Uterus (tissue), 4 donors: ENCODE results near the gene TMEM167B. TPM values are rescaled to one million over a fixed set of nuclear protein-coding genes. Genes with fewer than 3 reads are reported as not detected.

Experiments used
- DNase-seq, 2 donors: peaks; one replicate each; pipeline ENCODE4 v3.0.0-alpha.2; 2019 to 2020
- H3K27ac ChIP-seq, 2 donors: fragments of 200-600 bp; sonication (generic); 1 replicate in 1 of 2; 2 replicates in 1 of 2; pipeline ENCODE4 v1.5.1; 2016 to 2018
- H3K27me3 ChIP-seq, 2 donors: fragments of 200-600 bp; sonication (generic); one replicate each; pipeline ENCODE4 v1.5.1; 2018 to 2019; ENCODE audit warnings: control low read depth in 1 of 2
- H3K36me3 ChIP-seq, 2 donors: fragments of 200-600 bp; sonication (generic); one replicate each; pipeline ENCODE4 v1.5.1; 2019; ENCODE audit warnings: control low read depth in 1 of 2
- H3K4me1 ChIP-seq, 2 donors: fragments of 200-600 bp; sonication (generic); one replicate each; pipeline ENCODE4 v1.5.1; 2018 to 2019; ENCODE audit warnings: control low read depth in 1 of 2
- H3K4me3 ChIP-seq, 2 donors: fragments of 200-600 bp; sonication (generic); 1 replicate in 1 of 2; 2 replicates in 1 of 2; pipeline ENCODE4 v1.5.1; 2018 to 2019; ENCODE audit warnings: mild to moderate bottlenecking in 1 of 2
- H3K9me3 ChIP-seq, 2 donors: fragments of 200-600 bp; sonication (generic); one replicate each; pipeline ENCODE4 v1.5.1; 2019; ENCODE audit warnings: control low read depth in 1 of 2
- CTCF ChIP-seq, 4 experiments: fragments of 200-600 bp in 2 of 4; fragments of 450-650 bp in 2 of 4; sonication (generic) in 2 of 4; IDR thresholded peaks; one replicate each; pipeline ENCODE4 v1.5.1; 2016 to 2019; ENCODE audit warnings: antibody characterized with exemption in 4 of 4, mild to moderate bottlenecking in 2 of 4, moderate library complexity in 1 of 4
- POLR2A ChIP-seq, 2 donors: fragments of 450-650 bp; IDR thresholded peaks; one replicate each; pipeline ENCODE4 v1.6.1; 2016; ENCODE audit warnings: antibody characterized with exemption in 2 of 2, mild to moderate bottlenecking in 1 of 2, moderate library complexity in 1 of 2
- intact Hi-C: fragments of 100-400 bp; cut with DNase I; formaldehyde crosslinking; loops from one replicate; pipeline ENCODE4 v1.15.1; 2023; ENCODE audit warnings: low total_unique reads
- total RNA-seq, 4 donors: library from RNA; depleted of rRNA in 3 of 4; stranded (reverse); fragments of >200 nt in 3 of 4; gene quantifications; one replicate each; pipeline versions ENCODE4 v1.1.0 to v1.2.4, GENCODE V29; 2014 to 2023
- donor health status: DM: yes; HTN: yes; CAD: no.

The TMEM167B gene
- total RNA-seq, 4 donors from 2014 or later, result 10.2 to 56.2 (median 36.4) TPM

GRCh38 chr1:109131059-109131458 lies 40.5 kb downstream of the TMEM167B start:
- H3K4me3 ChIP-seq, result no peak overlapping the region
- no peaks in the 10 kb centered on the region for H3K36me3 ChIP-seq
- intact Hi-C loops, result no loop called here
- H3K9me3 ChIP-seq, result no peaks in the 10 kb centered on the region
- H3K4me1 ChIP-seq, result no peaks in the 10 kb centered on the region
- no peak for DNase-seq
- no peak for TF ChIP-seq POLR2A (IDR thresholded peaks at IDR 0.05)
- no peak for TF ChIP-seq CTCF (IDR thresholded peaks at IDR 0.05)
- H3K27ac ChIP-seq, result no peak overlapping the region
- H3K27me3 ChIP-seq, result no peaks in the 10 kb centered on the region

- TF ChIP-seq POLR2A (IDR thresholded peaks at IDR 0.05), result no peak
- no peak for TF ChIP-seq CTCF (IDR thresholded peaks at IDR 0.05)
- intact Hi-C loops, result no loop called here
- Histone ChIP-seq H3K27me3 (no peaks in the 10 kb centered on the region), H3K4me1 (no peaks in the 10 kb centered on the region), H3K4me3 (no peak overlapping the region), H3K9me3 (no peaks in the 10 kb centered on the region), H3K36me3 (no peaks in the 10 kb centered on the region), H3K27ac (no peak overlapping the region)
- DNase-seq, result no peak
Measured at GRCh38 chr1:109131800-109132199, 41.2 kb downstream of the TMEM167B start.

- Histone ChIP-seq H3K4me1 (no peaks in the 10 kb centered on the region), H3K27me3 (no peaks in the 10 kb centered on the region), H3K4me3 (no peak overlapping the region), H3K27ac (no peak overlapping the region), H3K9me3 (no peaks in the 10 kb centered on the region), H3K36me3 (no peaks in the 10 kb centered on the region)
- DNase-seq, result no peak
- intact Hi-C loops, result no loop called here
- TF ChIP-seq CTCF (IDR thresholded peaks at IDR 0.05), result no peak
- TF ChIP-seq POLR2A (IDR thresholded peaks at IDR 0.05), result no peak
Measured at GRCh38 chr1:109133002-109133706, 42.6 kb downstream of the TMEM167B start.

GRCh38 chr1:109133815-109134214 lies 43.3 kb downstream of the TMEM167B start:
- Histone ChIP-seq H3K36me3 (no peaks in the 10 kb centered on the region), H3K9me3 (no peaks in the 10 kb centered on the region), H3K27me3 (no peaks in the 10 kb centered on the region), H3K27ac (no peak overlapping the region), H3K4me1 (no peaks in the 10 kb centered on the region), H3K4me3 (no peak overlapping the region)
- TF ChIP-seq POLR2A (IDR thresholded peaks at IDR 0.05) (no peak), CTCF (IDR thresholded peaks at IDR 0.05) (no peak)
- intact Hi-C loops, result no loop called here
- DNase-seq, result no peak

- no peaks in the 10 kb centered on the region for H3K36me3 ChIP-seq
- H3K4me3 ChIP-seq, result no peak overlapping the region
- H3K27me3 ChIP-seq, result no peaks in the 10 kb centered on the region
- no peak overlapping the region for H3K27ac ChIP-seq
- H3K9me3 ChIP-seq, result no peaks in the 10 kb centered on the region
- H3K4me1 ChIP-seq, result no peaks in the 10 kb centered on the region
- intact Hi-C loops, result no loop called here
- DNase-seq, result no peak
- no peak for TF ChIP-seq CTCF (IDR thresholded peaks at IDR 0.05)
- TF ChIP-seq POLR2A (IDR thresholded peaks at IDR 0.05), result no peak
Measured at GRCh38 chr1:109134423-109134822, 43.9 kb downstream of the TMEM167B start.
